ENCODE results near the gene TMEM192. TPM values are rescaled to one million over a fixed set of nuclear protein-coding genes. Genes with fewer than 3 reads are reported as not detected.

TMEM192 gene
- polyA plus RNA-seq, 1 experiment, result 15.8 TPM

- no peaks in the 10 kb centered on the region for H3K9me3 ChIP-seq (ENCODE audit: control insufficient read depth, insufficient read depth, low read length)
- no peak for DNase-seq (ENCODE audit: low read depth, low spot score)
- peak; percentile 34; the same call in 1 of the 2 replicates for TF ChIP-seq CTCF (IDR thresholded peaks at IDR 0.05; ENCODE audit: low read depth, low read length)
- CTCF ChIA-PET, result no interaction called here
- no peak overlapping the region for H3K4me3 ChIP-seq (ENCODE audit: low read depth, low read length)
- no peaks in the 10 kb centered on the region for H3K27me3 ChIP-seq (ENCODE audit: control insufficient read depth, insufficient read depth, low read length)
- H3K27ac ChIP-seq (ENCODE audit: low read depth, low read length), result no peak overlapping the region
- POLR2A ChIA-PET, result no interaction called here
Measured at GRCh38 chr4:165060938-165061337, 51.7 kb downstream of the TMEM192 start.

- Histone ChIP-seq H3K4me3 (ENCODE audit: low read depth, low read length) (no peak overlapping the region), H3K27me3 (ENCODE audit: control insufficient read depth, insufficient read depth, low read length) (no peaks in the 10 kb centered on the region), H3K9me3 (ENCODE audit: control insufficient read depth, insufficient read depth, low read length) (no peaks in the 10 kb centered on the region), H3K27ac (ENCODE audit: low read depth, low read length) (no peak overlapping the region)
- no peak for DNase-seq (ENCODE audit: low read depth, low spot score)
- TF ChIP-seq CTCF (IDR thresholded peaks at IDR 0.05; ENCODE audit: low read depth, low read length), result no peak
- CTCF ChIA-PET, result no interaction called here
- POLR2A ChIA-PET, result no interaction called here
Measured at GRCh38 chr4:165059386-165059785, 53.3 kb downstream of the TMEM192 start.

GRCh38 chr4:165058666-165059065 lies 54.0 kb downstream of the TMEM192 start:
- TF ChIP-seq CTCF (IDR thresholded peaks at IDR 0.05; ENCODE audit: low read depth, low read length), result no peak
- ChIA-PET POLR2A (no interaction called here), CTCF (no interaction called here)
- Histone ChIP-seq H3K9me3 (ENCODE audit: control insufficient read depth, insufficient read depth, low read length) (no peaks in the 10 kb centered on the region), H3K4me3 (ENCODE audit: low read depth, low read length) (no peak overlapping the region), H3K27me3 (ENCODE audit: control insufficient read depth, insufficient read depth, low read length) (no peaks in the 10 kb centered on the region), H3K27ac (ENCODE audit: low read depth, low read length) (no peak overlapping the region)
- no peak for DNase-seq (ENCODE audit: low read depth, low spot score)

- Histone ChIP-seq H3K27me3 (ENCODE audit: control insufficient read depth, insufficient read depth, low read length) (no peaks in the 10 kb centered on the region), H3K9me3 (ENCODE audit: control insufficient read depth, insufficient read depth, low read length) (no peaks in the 10 kb centered on the region), H3K4me3 (ENCODE audit: low read depth, low read length) (no peak overlapping the region), H3K27ac (ENCODE audit: low read depth, low read length) (no peak overlapping the region)
- ChIA-PET POLR2A (no interaction called here), CTCF (interaction anchor here (1.0 kb wide), 1 partner anchor 41 kb away, joined by 4 read pairs; no protein-coding TSS in a partner anchor)
- DNase-seq (ENCODE audit: low read depth, low spot score), result no peak
- TF ChIP-seq CTCF (IDR thresholded peaks at IDR 0.05; ENCODE audit: low read depth, low read length), result no peak
Measured at GRCh38 chr4:165055601-165056000, 57.1 kb downstream of the TMEM192 start.

GRCh38 chr4:165053645-165054044 lies 59.0 kb downstream of the TMEM192 start, which contains the start of gene TRIM75:
Gene TRIM75, plus strand, starts transcription at chr4:165053866. Its CDS starts 5,282 bp downstream, at chr4:165059148.
- no peak within 1 kb of the TSS for H3K27ac ChIP-seq (ENCODE audit: low read depth, low read length)
- ChIA-PET POLR2A (no interaction called here), CTCF (interaction anchor here (1.2 kb wide), 1 partner anchor 8 kb away, joined by 4 read pairs; no protein-coding TSS in a partner anchor)
- TF ChIP-seq CTCF (IDR thresholded peaks at IDR 0.05; ENCODE audit: low read depth, low read length), result no peak
- DNase-seq (ENCODE audit: low read depth, low spot score), result no peak
- H3K27me3 ChIP-seq (ENCODE audit: control insufficient read depth, insufficient read depth, low read length), result no peaks in the 10 kb centered on the region
- no peak within 1 kb of the TSS for H3K4me3 ChIP-seq (ENCODE audit: low read depth, low read length)
- H3K9me3 ChIP-seq (ENCODE audit: control insufficient read depth, insufficient read depth, low read length), result no peaks in the 10 kb centered on the region
